CD14-positive monocyte (primary cell): Measurements from ENCODE around the gene ILDR2. TPM values are rescaled to one million over a fixed set of nuclear protein-coding genes. Genes with fewer than 3 reads are reported as not detected.

Source experiments
- DNase-seq, 3 donors: peaks; one replicate each; pipeline ENCODE4 v3.0.0-alpha.2; 2011 to 2022
- H2AFZ ChIP-seq: 2 replicates; pipeline ENCODE4 v1.6.0; 2012; ENCODE audit warnings: mild to moderate bottlenecking, low read depth, low read length, inconsistent platforms; ENCODE audit not compliant: insufficient read depth, poor library complexity, severe bottlenecking
- H3K27ac ChIP-seq, 2 donors: 1 replicate in 1 of 2; 2 replicates in 1 of 2; pipeline ENCODE4 v1.5.1; 2012 to 2013; ENCODE audit warnings: low read length in 2 of 2, control low read depth in 1 of 2, inconsistent platforms in 1 of 2, low read depth in 1 of 2, mild to moderate bottlenecking in 1 of 2
- H3K27me3 ChIP-seq, 2 donors: one replicate each; pipeline versions ENCODE4 v1.6.0 to v1.6.1; 2011 to 2013; ENCODE audit warnings: low read length in 2 of 2; ENCODE audit not compliant: control insufficient read depth in 2 of 2, insufficient read depth in 2 of 2
- H3K36me3 ChIP-seq, 2 donors: replicated peaks in 1 of 2; 1 replicate in 1 of 2; 2 replicates in 1 of 2; pipeline versions ENCODE4 v1.5.1 to v1.6.1; 2012 to 2013; ENCODE audit warnings: low read length in 2 of 2, control low read depth in 1 of 2, inconsistent platforms in 1 of 2, mild to moderate bottlenecking in 1 of 2; ENCODE audit not compliant: insufficient read depth in 2 of 2, control insufficient read depth in 1 of 2
- H3K4me1 ChIP-seq, 2 donors: 1 replicate in 1 of 2; 2 replicates in 1 of 2; pipeline versions ENCODE4 v1.5.1 to v1.6.1; 2012 to 2013; ENCODE audit warnings: low read length in 2 of 2, control low read depth in 1 of 2, inconsistent platforms in 1 of 2, mild to moderate bottlenecking in 1 of 2, moderate library complexity in 1 of 2; ENCODE audit not compliant: insufficient read depth in 2 of 2, control insufficient read depth in 1 of 2
- H3K4me2 ChIP-seq: replicated peaks from 2 replicates; pipeline ENCODE3; 2012; ENCODE audit warnings: low read length, moderate library complexity, mild to moderate bottlenecking; ENCODE audit not compliant: poor library complexity, severe bottlenecking; ENCODE audit errors: extremely low read depth
- H3K4me3 ChIP-seq, 3 experiments: fragments of 200-600 bp in 1 of 3; sonication (generic) in 1 of 3; replicated peaks in 1 of 3; 1 replicate in 2 of 3; 2 replicates in 1 of 3; pipeline ENCODE4 v1.5.1; 2011 to 2013; ENCODE audit warnings: low read length in 3 of 3, mild to moderate bottlenecking in 3 of 3, control low read depth in 2 of 3, low read depth in 2 of 3, inconsistent platforms in 1 of 3, moderate library complexity in 1 of 3
- H3K79me2 ChIP-seq: 2 replicates; pipeline ENCODE4 v1.6.0; 2012; ENCODE audit warnings: mild to moderate bottlenecking, control low read depth, inconsistent platforms, low read length, moderate library complexity; ENCODE audit not compliant: insufficient read depth
- H3K9ac ChIP-seq: 2 replicates; pipeline ENCODE4 v1.6.0; 2017; ENCODE audit warnings: low read length, mild to moderate bottlenecking; ENCODE audit not compliant: insufficient read depth, poor library complexity, severe bottlenecking
- H3K9me3 ChIP-seq, 2 donors: replicated peaks in 1 of 2; 1 replicate in 1 of 2; 2 replicates in 1 of 2; pipeline versions ENCODE4 v1.5.1 to v1.6.1; 2012 to 2013; ENCODE audit warnings: low read length in 2 of 2, control low read depth in 1 of 2; ENCODE audit not compliant: control insufficient read depth in 1 of 2, insufficient read depth in 1 of 2
- H4K20me1 ChIP-seq: 2 replicates; pipeline ENCODE4 v1.6.0; 2012; ENCODE audit warnings: mild to moderate bottlenecking, low read length, control low read depth, moderate library complexity; ENCODE audit not compliant: insufficient read depth
- H3K27ac Mint-ChIP-seq, 7 donors: one replicate each; pipeline ENCODE4 v1.8.0; 2020; ENCODE audit warnings: mild to moderate bottlenecking in 7 of 7, mixed read lengths in 7 of 7, moderate library complexity in 6 of 7, inconsistent platforms in 2 of 7
- H3K27me3 Mint-ChIP-seq, 3 donors: one replicate each; pipeline ENCODE4 v1.8.0; 2021 to 2022; ENCODE audit warnings: low read depth in 3 of 3, mild to moderate bottlenecking in 3 of 3, mixed read lengths in 3 of 3, moderate library complexity in 3 of 3, inconsistent platforms in 1 of 3
- H3K36me3 Mint-ChIP-seq, 2 donors: one replicate each; pipeline ENCODE4 v1.8.0; 2020; ENCODE audit warnings: mixed read lengths in 2 of 2, inconsistent platforms in 1 of 2, mild to moderate bottlenecking in 1 of 2
- H3K4me1 Mint-ChIP-seq: one replicate; pipeline ENCODE4 v1.8.0; 2020; ENCODE audit warnings: mild to moderate bottlenecking, mixed read lengths
- H3K4me3 Mint-ChIP-seq, 2 donors: one replicate each; pipeline ENCODE4 v1.8.0; 2020; ENCODE audit warnings: mild to moderate bottlenecking in 2 of 2, mixed read lengths in 2 of 2, moderate library complexity in 1 of 2
- H3K9me3 Mint-ChIP-seq, 7 donors: one replicate each; pipeline ENCODE4 v1.8.0; 2020 to 2022; ENCODE audit warnings: mixed read lengths in 7 of 7, mild to moderate bottlenecking in 6 of 7, moderate library complexity in 6 of 7, inconsistent platforms in 2 of 7
- WGBS: methylation state at CpG from one replicate; pipeline ENCODE4 v1.1.5; 2013; ENCODE audit warnings: missing lambda C conversion rate; ENCODE audit not compliant: insufficient coverage; 5-methylcytosine and 5-hydroxymethylcytosine counted together
- intact Hi-C, 2 donors: fragments of 100-400 bp; cut with micrococcal nuclease; formaldehyde crosslinking; loops; one replicate each; pipeline versions ENCODE4 v1.15.0 to v1.15.1; 2023
- polyA plus RNA-seq, 3 donors: library from polyadenylated mRNA; depleted of rRNA in 1 of 3; unstranded in 2 of 3; stranded (reverse) in 1 of 3; fragments of 300-500 nt in 2 of 3; fragments of >200 nt in 1 of 3; fragmentation: Illumina TruSeq in 2 of 3; gene quantifications; 1 replicate in 2 of 3; 2 replicates in 1 of 3; pipeline ENCODE4 v1.2.3, GENCODE V29; 2012 to 2021
- TF ChIP-seq, protein P1 (sequence below): fragments of 200-600 bp; IDR thresholded peaks from one replicate; pipeline ENCODE4 v1.8.0; 2022; ENCODE audit warnings: antibody characterized with exemption, mild to moderate bottlenecking

Gene ILDR2
- polyA plus RNA-seq, 3 donors = not detected

DNA sequence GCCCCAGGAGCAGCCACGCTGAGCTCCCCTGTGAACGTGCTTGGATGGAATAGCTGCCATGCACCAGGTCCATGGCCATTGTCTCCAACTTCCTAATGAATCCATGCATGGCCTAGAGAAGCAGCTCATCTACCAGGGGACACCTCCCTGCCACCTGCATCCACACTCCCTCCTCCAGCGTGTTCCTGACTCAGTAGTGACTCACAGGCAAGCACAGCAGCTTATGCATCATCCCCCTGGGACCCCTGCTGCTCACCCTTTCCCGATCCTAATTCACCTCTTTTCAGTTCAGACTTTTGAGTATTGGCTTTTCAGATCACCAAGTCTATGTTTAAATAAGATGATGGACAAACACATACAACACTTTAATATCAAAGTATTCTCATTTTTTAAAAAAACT is 59.4 kb downstream of the ILDR2 start:
- H3K4me3 ChIP-seq = no peak overlapping the region

DNA sequence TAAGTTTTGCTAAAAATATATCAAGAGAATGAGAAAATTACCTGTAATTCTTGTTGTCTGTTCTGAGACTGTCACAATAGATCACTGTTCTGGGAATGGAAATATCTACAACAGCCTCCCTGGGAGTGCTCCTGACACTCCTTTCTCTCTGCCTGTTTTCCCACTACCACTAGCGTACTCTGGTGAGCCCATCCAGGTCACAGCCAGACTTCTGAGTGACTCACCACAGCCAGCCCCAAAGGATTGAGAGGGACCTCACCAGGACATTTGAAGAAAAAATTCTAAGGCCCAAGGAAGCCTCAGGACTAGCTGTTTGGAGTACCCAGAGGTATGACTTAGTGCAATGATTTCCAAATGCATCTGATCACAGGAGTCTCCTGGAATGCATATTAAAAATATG is 60.3 kb downstream of the ILDR2 start:
- 100% methylated on average over 1 of the region's 1 CpG for WGBS
- peaks cover 0 to 2% of the 10 kb centered on the region in 2 donors for H3K36me3 Mint-ChIP-seq
- no peak overlapping the region for H3K9ac ChIP-seq
- no peaks in the 10 kb centered on the region for H3K4me1 ChIP-seq
- no peak overlapping the region for H2AFZ ChIP-seq
- TF ChIP-seq, protein P1, sequence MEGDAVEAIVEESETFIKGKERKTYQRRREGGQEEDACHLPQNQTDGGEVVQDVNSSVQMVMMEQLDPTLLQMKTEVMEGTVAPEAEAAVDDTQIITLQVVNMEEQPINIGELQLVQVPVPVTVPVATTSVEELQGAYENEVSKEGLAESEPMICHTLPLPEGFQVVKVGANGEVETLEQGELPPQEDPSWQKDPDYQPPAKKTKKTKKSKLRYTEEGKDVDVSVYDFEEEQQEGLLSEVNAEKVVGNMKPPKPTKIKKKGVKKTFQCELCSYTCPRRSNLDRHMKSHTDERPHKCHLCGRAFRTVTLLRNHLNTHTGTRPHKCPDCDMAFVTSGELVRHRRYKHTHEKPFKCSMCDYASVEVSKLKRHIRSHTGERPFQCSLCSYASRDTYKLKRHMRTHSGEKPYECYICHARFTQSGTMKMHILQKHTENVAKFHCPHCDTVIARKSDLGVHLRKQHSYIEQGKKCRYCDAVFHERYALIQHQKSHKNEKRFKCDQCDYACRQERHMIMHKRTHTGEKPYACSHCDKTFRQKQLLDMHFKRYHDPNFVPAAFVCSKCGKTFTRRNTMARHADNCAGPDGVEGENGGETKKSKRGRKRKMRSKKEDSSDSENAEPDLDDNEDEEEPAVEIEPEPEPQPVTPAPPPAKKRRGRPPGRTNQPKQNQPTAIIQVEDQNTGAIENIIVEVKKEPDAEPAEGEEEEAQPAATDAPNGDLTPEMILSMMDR = no peak
- H3K36me3 ChIP-seq = no peaks in the 10 kb centered on the region
- H3K9me3 ChIP-seq = peaks cover 0 to under 1% of the 10 kb centered on the region in 2 donors
- H3K4me3 Mint-ChIP-seq = no peak overlapping the region
- H3K4me1 Mint-ChIP-seq = no peaks in the 10 kb centered on the region
- H3K27ac ChIP-seq = no peak overlapping the region
- no peak overlapping the region for H3K4me3 ChIP-seq
- intact Hi-C loops = no loop called here
- H3K79me2 ChIP-seq = no peaks in the 10 kb centered on the region
- H3K27me3 ChIP-seq = peaks cover 8% of the 10 kb centered on the region in 2 donors
- no peak for DNase-seq
- H3K27ac Mint-ChIP-seq = peak overlapping the region in 1 of 7 donors; percentile 48
- H4K20me1 ChIP-seq = no peaks in the 10 kb centered on the region
- peaks cover 10 to 16% (median 13%) of the 10 kb centered on the region in 3 donors for H3K27me3 Mint-ChIP-seq
- peaks cover 0 to 5% (median 3%) of the 10 kb centered on the region in 7 donors for H3K9me3 Mint-ChIP-seq
- no peak overlapping the region for H3K4me2 ChIP-seq

More for the DNA sequence above, 59.4 kb downstream of the ILDR2 start:
- H4K20me1 ChIP-seq = no peaks in the 10 kb centered on the region
- Mint-ChIP-seq H3K36me3 (peaks cover 0 to 4% of the 10 kb centered on the region in 2 donors), H3K27me3 (peaks cover 16 to 22% (median 22%) of the 10 kb centered on the region in 3 donors), H3K27ac (peak overlapping the region in 1 of 7 donors; percentile 16), H3K4me1 (peaks cover 5% of the 10 kb centered on the region), H3K9me3 (peaks cover 0 to 7% (median 3%) of the 10 kb centered on the region in 7 donors), H3K4me3 (no peak overlapping the region)
- peaks cover 4 to 7% of the 10 kb centered on the region in 2 donors for H3K4me1 ChIP-seq
- H3K9ac ChIP-seq = no peak overlapping the region
- H3K36me3 ChIP-seq = no peaks in the 10 kb centered on the region
- H3K27ac ChIP-seq = no peak overlapping the region
- H3K4me2 ChIP-seq = no peak overlapping the region
- peaks cover 0 to 4% of the 10 kb centered on the region in 2 donors for H3K9me3 ChIP-seq
- H3K79me2 ChIP-seq = no peaks in the 10 kb centered on the region
- peaks cover 10 to 14% of the 10 kb centered on the region in 2 donors for H3K27me3 ChIP-seq
- H2AFZ ChIP-seq = no peak overlapping the region
- DNase-seq = no peak
- WGBS = 89% methylated on average over 3 of the region's 4 CpGs
- intact Hi-C loops = no loop called here
- TF ChIP-seq, protein P1 = no peak
